GM13976 (cell line): Measurements from ENCODE around the gene CCT7.

Source experiments
- DNase-seq: peaks from one replicate; pipeline ENCODE4 v3.0.0; 2012; ENCODE audit warnings: low spot score
- CTCF ChIP-seq: IDR thresholded peaks from 2 replicates; pipeline ENCODE4 v1.5.1; 2012; ENCODE audit warnings: borderline replicate concordance, mild to moderate bottlenecking; ENCODE audit not compliant: insufficient read depth; ENCODE audit errors: extremely low read depth, missing control alignments, control extremely low read depth
- in situ Hi-C: fragments of 300-500 bp; cut with MboI; formaldehyde crosslinking; loops from one replicate; pipeline ENCODE4 v1.12.0; 2022; ENCODE audit warnings: low sequenced_read_pairs, mixed read lengths, inconsistent platforms; ENCODE audit not compliant: unreplicated experiment

The CCT7 gene

GRCh38 chr2:73223821-73224220 is 10.3 kb upstream of the CCT7 start:
- TF ChIP-seq CTCF = no peak
- in situ Hi-C loops = no loop called here
- DNase-seq = no peak

- in situ Hi-C loops = no loop called here
- TF ChIP-seq CTCF = no peak
- DNase-seq = no peak
Observed at GRCh38 chr2:73225513-73226360, 8.4 kb upstream of the CCT7 start.

GRCh38 chr2:73227086-73227485 is 7.0 kb upstream of the CCT7 start:
- DNase-seq = no peak
- in situ Hi-C loops = no loop called here
- no peak for TF ChIP-seq CTCF

GRCh38 chr2:73228631-73229030 is 5.5 kb upstream of the CCT7 start:
- in situ Hi-C loops = no loop called here
- TF ChIP-seq CTCF = no peak
- DNase-seq = no peak

GRCh38 chr2:73232403-73233153 is 1.5 kb upstream of the CCT7 start:
- no peak for TF ChIP-seq CTCF
- in situ Hi-C loops = no loop called here
- no peak for DNase-seq

- no peak for TF ChIP-seq CTCF
- in situ Hi-C loops = no loop called here
- peak; percentile 98 for DNase-seq
Observed at GRCh38 chr2:73233154-73233931, 765 bp upstream of the CCT7 start, which contains the start of gene PRADC1. Gene PRADC1 (minus strand): TSS chr2:73233239. CDS start chr2:73233160, 79 bp downstream.
